Activated naive CD4-positive, alpha-beta T cell treated with Interleukin-2 at 50 U/mL for 16 hours (primary cell): Measurements from ENCODE around the gene GCDH.
"Not testable (repeated sequence)": the region's sequence is repeated elsewhere in the genome, so short reads cannot be mapped to it uniquely, and the experiment has no call there.

Experiments
- DNase-seq: peaks from one replicate; pipeline ENCODE4 v3.0.0-alpha.2; 2020

The GCDH gene

DNA sequence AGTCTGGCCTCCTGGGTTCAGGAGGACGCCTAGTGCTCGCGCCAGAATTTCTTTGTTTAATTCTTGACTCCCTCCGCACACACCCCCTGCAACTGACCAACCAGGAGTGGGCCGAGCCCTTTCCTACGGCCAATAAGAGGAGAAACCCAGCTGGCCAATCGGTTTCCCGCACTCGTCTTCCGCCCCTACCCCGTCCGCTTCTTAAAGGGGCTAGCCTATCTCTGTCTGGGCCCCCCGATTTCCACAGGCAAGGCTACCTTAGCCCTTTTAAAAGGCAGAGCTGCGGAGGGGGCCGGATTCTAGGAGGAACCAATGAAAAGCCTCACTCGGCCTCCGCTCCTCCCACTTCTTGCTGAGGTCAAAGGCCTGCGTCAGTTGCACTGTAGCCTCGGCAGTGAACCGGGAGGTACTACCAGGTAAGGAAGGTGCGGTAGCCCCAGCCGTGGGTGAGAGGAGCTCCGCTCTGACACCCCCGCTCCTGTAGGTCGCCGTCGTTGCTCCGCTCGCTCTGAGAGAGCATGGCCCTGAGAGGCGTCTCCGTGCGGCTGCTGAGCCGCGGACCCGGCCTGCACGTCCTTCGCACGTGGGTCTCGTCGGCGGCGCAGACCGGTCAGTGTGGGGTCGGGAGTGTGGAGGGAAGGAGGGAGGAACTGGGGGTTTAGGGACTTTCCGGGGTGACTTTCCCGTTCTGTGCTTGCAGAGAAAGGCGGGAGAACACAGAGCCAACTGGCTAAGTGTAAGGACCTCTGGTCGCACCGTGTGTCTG lies at the start of gene GCDH:
Gene GCDH, plus strand, starts transcription at position 374 of the 766 bp plus-strand sequence. Its CDS starts 145 bp downstream, at position 519.
- peak; percentile 96 for DNase-seq

DNA sequence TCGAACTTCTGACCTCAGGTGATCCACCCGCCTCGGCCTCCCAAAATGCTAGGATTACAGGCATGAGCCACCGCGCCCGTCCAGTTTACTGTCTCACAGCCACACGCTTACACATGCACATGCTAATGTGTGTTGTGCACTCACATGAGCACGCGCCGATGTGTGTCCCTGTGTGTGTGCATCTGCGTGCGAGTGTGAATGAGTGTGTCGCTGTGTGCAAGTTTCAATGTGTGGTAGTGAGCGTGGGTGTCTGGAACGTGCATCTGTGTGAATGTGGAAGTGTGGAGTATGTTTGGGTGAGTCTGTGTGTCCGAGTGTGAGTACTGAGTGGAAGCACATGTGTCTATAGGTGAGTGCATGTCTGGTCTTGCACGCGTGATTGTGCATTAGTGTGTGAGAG lies 48.4 kb upstream of the GCDH start:
- DNase-seq, result no peak

GRCh38 chr19:12843328-12843727 lies 47.6 kb upstream of the GCDH start:
- no peak for DNase-seq

DNA sequence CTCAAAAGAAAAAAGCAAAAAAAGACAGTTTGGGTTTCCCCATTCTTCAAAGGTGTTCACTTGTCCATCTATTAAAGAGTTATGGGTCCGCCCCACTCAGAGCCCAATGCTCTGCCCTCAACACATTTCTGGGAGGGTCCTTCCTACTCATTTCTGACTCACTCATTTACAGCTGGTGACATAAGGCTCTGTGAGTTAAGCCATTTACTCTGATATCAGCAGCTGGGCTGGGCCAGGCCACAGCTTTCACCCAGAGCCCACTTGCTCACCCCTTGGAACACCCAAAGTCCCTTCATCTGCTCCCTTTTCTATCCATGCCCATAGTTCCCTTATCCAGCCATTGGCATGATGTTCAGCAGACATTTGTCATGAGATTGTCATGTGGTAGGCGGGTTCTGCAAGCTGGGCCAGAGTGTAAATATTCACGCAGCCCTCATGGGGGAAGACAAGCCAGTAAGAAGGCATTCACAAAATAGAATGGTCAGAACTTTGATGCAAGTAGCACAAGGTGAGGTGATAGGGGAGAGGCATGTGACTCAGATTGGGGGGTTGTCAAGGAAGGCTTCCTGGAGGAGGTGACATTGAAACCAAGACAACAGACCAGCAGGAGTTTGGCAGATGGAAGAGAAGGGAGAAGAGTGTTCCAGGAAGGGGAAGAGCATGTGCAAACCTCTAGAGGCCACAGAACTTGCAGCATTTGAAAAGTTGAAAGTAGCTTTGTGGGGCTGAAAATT lies 46.8 kb upstream of the GCDH start:
- no peak for DNase-seq

DNA sequence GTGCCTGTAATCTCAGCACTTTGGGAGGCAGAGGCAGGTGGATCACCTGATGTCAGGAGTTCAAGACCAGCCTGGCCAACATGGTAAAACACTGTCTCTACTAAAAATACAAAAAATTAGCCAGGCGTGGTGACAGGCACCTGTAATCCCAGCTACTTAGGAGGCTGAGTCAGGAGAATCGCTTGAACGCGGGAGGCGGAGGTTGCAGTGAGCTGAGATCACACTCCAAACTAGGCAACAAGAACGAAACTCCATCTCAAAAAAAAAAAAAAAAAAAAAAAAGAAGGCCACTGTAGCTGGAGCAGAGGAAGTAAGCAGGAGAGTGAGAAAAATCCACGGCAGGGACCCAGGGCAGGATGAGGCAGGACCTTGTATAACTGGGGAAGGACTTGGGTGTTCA lies 44.3 kb upstream of the GCDH start:
- DNase-seq, result not testable (repeated sequence)

DNA sequence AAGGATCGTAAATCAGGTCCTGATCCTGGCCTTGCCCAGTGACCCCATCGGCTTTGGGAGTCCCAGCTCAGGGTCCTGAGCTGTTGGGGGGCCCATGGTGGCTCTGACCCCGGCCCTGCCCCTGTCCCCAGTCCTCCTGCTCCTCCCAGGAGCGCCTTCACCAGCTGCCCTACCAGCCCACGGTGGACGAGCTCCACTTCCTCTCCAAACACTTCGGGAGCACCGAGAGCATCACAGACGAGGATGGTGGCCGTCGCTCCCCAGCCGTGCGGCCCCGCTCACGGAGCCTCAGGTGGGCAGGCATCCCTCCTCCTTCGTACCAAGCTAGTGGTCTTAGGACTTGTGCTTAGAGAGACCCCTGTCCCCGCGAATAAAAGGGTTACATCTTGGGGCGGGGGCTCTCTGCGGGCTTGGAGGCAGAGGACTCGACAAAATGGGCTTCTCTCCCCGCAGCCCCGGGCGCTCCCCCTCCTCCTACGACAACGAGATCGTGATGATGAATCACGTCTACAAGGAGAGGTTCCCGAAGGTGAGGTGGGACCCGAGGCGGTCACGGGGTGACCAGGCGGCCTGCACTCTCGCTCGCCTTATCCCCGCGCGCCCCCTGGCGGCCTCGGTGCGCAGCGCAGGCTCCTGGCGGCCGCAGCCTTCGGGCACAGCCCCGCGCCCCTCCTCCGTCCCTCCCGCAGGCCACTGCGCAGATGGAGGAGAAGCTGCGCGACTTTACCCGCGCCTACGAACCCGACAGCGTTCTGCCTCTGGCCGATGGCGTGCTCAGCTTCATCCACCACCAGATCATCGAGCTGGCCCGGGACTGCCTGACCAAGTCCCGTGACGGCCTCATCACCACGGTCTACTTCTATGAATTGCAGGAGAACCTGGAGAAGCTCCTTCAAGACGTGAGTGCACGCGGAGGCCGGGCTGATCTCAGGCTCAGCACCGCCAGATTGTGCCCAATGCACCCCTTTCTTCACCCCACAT lies 43.5 kb upstream of the GCDH start:
- DNase-seq, result peak; percentile 88

- DNase-seq, result no peak
Observed at GRCh38 chr19:12856653-12857052, 34.3 kb upstream of the GCDH start.

DNA sequence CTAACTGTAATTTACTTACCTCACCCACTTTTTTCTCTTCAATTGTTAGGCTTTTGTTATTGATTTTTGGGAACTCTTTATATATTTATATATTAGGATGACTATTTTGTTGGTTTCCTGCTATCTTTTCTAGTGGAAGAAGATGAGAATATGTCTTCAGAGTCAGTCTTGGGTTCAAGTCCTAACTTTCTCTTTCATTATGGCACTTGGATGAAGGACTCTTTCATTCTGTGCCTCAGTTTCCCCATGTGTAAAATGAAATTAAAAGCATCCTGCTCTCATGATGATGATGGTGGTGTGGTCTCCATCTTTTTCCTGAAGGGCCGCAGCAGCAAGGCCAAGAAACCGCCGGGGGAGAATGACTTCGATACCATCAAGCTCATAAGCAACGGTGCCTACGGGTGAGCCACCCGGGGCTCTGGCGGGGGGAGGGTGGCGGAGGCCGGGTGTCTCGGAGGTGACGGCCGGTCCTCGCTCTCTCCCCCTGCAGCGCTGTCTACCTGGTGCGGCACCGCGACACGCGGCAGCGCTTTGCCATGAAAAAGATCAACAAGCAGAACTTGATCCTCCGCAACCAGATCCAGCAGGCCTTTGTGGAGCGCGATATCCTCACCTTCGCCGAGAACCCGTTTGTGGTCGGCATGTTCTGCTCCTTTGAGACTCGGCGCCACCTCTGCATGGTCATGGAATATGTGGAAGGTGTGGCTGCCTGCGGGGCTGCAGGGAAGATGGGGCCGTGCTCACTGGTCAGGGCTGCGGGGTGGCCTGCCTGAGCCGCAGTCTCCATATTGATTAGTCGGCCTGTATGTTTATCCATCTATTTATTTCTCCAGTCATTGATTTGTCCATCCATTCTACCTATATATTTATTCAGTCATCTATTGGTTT lies 32.7 kb upstream of the GCDH start:
- no peak for DNase-seq

DNA sequence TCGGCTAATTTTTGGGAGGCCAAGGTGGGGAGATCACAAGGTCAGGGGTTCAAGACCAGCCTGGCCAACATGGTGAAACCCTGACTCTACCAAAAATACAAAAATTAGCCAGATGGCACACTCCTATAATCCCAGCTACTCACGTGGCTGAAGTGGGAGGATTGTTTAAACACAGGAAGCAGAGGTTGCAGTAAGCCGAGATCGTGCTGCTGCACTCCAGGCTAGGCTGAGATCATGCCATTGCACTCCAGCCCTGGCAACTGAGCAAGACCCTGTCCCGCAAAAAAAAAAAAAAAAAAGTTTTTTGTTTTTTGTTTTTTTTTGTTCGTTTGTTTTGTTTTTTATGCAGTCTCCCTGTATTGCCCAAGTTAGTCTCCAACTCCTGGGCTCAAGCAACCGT lies 31.4 kb upstream of the GCDH start:
- DNase-seq, result no peak

DNA sequence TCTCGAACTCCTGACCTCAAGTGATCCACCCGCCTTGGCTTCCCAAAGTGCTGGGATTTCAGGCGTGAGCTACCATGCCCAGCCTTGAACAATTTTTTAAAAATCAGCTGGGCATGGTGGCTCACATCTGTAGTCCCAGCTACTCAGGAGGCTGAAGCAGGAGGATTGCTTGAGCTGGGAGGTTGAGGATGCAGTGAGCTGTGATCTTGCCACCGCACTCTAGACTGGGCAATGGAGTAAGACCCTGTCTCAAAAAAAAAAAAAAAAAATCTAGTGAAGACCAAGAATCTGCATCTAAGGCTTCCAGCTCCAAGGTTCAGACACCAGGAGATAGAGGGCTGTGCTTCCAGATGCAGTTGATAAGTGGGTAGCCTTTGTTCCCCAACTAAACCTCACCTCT lies 26.8 kb upstream of the GCDH start:
- DNase-seq, result no peak

DNA sequence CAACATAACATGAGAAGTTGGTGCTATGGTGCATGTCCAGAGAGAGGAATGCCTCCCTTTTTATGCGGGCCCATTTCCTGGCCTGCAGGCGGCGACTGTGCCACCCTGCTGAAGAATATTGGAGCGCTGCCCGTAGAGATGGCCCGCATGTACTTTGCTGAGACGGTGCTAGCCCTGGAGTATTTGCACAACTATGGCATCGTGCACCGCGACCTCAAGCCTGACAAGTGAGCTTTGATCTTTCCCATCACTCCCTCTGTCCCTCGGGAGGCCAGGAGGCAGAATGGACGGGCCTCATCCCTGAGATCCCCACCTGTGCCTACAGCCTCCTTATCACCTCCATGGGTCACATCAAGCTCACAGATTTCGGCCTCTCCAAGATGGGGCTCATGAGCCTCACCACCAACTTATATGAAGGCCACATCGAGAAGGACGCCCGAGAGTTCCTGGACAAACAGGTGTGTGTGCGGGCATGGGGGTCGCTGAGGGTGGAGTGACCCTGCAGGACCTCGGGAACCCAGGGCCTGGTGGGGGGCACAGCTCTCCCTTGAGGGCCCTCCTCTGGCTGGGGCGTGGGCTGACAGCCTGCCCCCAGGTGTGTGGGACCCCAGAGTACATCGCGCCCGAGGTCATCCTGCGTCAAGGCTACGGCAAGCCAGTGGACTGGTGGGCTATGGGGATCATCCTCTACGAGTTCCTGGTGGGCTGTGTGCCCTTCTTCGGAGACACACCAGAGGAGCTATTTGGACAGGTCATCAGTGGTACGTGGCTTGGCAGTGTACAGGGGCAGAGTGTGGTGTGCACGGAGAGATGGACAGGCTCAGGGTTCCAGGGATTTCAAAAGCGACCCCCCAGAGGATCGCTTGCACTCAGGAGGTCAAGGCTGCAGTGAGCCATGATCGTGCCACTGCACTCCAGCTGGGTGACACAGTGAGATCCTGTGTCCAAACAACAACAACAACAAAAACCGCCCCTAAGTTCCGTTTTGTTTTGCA lies 25.9 kb upstream of the GCDH start:
- DNase-seq, result no peak

DNA sequence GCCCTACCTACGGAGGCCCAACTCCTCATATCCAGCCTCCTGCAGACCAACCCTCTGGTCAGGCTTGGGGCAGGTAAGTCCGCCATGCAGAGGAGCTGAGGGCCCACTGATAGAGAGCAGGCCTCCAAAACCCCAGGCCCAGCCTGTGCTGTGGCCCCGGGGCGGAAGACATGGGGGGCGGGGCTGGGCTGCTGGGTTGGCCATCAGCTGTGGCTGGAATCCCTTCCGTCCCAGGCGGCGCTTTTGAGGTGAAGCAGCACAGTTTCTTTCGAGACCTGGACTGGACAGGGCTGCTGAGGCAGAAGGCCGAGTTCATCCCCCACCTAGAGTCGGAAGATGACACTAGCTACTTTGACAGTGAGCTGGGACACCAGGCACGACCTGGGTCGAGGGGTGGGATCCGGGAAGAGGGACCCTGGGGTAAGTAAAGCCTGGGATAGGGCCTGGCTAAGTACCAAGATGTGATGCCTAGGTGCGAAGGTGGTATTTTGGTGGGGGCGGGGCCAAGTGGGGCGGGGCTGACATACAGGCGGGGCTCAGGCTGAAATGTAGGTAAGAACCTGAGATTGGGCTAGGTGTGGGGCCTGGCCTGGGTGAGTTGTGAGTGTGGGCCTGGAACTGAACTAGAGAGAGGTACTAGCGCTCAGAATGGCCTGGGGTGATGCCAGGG lies 25.1 kb upstream of the GCDH start:
- no peak for DNase-seq

GRCh38 chr19:12866416-12867119 lies 24.4 kb upstream of the GCDH start:
- no peak for DNase-seq

- peak; percentile 54 for DNase-seq
Observed at GRCh38 chr19:12867120-12868099, 23.6 kb upstream of the GCDH start.

- DNase-seq, result no peak
Observed at GRCh38 chr19:12868540-12869112, 22.3 kb upstream of the GCDH start.

GRCh38 chr19:12871681-12872080 lies 19.3 kb upstream of the GCDH start:
- DNase-seq, result no peak

DNA sequence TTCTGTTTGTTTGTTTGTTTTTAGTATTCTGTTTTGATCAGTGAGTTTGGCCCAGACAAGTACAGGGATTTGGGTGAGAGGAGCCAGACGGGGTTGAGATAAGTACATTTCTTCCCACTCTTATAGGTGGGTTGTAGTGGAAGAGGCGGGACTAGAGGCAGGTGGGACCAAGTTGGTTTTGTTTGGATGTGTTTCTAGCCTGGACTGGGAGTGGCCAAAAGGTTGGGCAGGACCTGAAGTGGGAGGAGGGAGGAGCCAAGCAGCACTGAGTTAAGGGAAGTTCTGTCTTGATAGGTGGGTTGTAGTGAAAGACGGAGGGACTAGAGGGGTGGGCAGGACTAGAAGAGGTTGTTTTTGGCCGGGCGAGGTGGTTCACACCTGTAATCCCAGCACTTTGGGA lies 18.7 kb upstream of the GCDH start:
- no peak for DNase-seq
